Dedifferentiated amniotic fluid mesenchymal stem cell (primary cell): ENCODE results near the gene EYS.
"Not testable (repeated sequence)": the region's sequence is repeated elsewhere in the genome, so short reads cannot be mapped to it uniquely, and the experiment has no call there.

ENCODE experiments used
- DNase-seq: peaks from one replicate; pipeline ENCODE4 v3.0.0-alpha.2; 2016; ENCODE audit errors: extremely low spot score

EYS gene

GRCh38 chr6:65088575-65088974 is 618.5 kb downstream of the EYS start:
- no peak for DNase-seq

DNA sequence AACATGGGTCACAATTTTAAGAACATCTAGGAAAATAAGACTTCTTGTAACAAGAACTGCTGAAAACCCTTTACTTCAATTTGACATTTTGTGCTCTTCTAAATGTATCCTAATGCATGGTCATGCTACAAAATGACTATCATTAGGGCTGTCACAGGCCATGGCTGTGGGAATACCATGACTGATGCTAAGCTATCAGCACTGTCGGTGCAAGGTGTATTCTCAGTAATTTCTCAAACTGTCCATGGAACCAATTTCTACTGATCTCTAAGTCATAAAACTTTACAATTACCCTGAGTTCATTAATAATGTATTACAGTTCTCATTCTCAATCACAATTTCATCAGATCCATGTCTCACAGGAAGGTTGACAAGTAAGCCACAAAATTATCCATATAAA is 625.3 kb downstream of the EYS start:
- DNase-seq, result no peak

GRCh38 chr6:65075705-65076230 is 631.3 kb downstream of the EYS start:
- DNase-seq, result no peak

DNA sequence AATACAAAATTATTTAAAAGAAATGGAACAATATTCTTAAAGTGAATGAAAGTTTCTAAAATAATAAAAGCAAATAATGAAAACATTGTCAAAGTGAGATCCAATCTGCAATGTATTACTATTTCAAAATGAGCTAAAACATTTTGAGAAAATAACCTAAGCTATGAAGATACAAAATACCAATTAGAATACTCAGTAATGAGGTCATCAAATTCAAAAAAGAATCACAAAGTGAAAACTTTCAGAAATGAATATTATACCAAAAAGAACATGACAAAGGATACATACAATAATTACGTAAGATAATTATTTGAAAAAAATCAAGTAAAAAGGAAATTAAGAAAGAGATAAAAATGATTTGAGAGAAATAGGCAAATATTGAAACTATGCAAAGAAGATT is 634.5 kb downstream of the EYS start:
- DNase-seq, result no peak

- DNase-seq, result no peak
Observed at GRCh38 chr6:65071480-65071879, 635.5 kb downstream of the EYS start.

- DNase-seq, result no peak
Observed at GRCh38 chr6:65064844-65065243, 642.2 kb downstream of the EYS start.

DNA sequence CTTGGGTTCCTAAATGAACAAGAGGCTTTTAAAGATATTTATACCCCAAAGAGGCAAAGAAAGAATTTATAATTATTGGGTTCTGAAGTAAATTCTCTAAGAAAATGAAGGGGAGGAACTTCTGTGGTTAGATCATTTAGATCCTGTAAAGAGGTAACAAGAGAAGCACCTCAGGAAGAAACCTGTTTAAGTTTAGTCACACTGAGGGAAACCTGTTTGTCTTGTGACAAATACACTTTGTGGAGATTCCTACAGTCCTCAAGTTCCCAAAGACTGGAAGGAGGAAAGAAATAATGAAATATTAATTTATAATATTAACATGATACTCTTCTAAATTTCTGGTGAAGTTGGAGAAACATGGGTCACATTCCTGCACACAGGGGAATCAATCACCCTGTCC is 647.5 kb downstream of the EYS start:
- no peak for DNase-seq

DNA sequence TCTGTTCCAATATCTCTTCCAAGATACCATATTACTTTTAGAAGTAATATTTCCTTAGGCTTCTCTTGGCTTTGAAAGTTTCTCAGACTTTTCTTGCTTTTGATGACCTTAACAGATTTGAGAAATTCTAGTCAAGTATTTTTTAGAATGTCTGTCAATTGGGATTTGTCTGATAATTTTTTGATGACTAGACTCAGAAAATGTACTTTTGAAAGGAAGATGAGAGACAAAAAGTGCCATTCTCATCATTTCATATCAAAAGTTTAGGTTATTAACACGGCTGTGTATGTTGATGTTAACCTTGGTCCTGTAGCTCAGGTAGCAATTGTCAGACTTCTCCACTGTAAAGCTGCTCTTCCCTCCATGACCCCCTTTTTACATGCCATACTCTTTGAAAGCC is 651.5 kb downstream of the EYS start:
- no peak for DNase-seq

GRCh38 chr6:65052626-65053025 is 654.4 kb downstream of the EYS start:
- DNase-seq, result no peak

- no peak for DNase-seq
Observed at GRCh38 chr6:65045801-65046200, 661.2 kb downstream of the EYS start.

GRCh38 chr6:65014006-65014405 is 693.0 kb downstream of the EYS start:
- DNase-seq, result no peak

- no peak for DNase-seq
Observed at GRCh38 chr6:65006788-65007187, 700.2 kb downstream of the EYS start.

- DNase-seq, result no peak
Observed at GRCh38 chr6:65004283-65004682, 702.7 kb downstream of the EYS start.

- DNase-seq, result not testable (repeated sequence)
Observed at GRCh38 chr6:65002882-65003281, 704.1 kb downstream of the EYS start.

DNA sequence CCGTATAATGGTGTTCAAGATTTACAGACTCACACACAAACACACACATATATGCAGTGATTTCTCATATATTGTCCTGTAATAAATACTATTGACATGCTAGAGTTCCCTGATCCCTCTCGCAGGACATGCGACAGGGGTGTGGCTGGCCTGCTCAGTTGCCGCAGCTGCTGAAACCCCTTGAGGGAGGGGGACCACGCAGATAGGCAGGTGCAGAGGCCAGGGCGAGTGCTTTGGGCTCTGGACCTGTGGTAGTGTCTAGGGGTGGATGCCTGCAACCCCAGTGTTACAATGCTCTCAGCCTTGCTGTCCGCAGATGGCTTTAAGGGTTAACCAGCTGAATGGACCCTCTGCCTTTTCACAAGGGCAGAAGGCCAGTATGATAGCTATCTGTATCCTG is 706.2 kb downstream of the EYS start:
- no peak for DNase-seq

DNA sequence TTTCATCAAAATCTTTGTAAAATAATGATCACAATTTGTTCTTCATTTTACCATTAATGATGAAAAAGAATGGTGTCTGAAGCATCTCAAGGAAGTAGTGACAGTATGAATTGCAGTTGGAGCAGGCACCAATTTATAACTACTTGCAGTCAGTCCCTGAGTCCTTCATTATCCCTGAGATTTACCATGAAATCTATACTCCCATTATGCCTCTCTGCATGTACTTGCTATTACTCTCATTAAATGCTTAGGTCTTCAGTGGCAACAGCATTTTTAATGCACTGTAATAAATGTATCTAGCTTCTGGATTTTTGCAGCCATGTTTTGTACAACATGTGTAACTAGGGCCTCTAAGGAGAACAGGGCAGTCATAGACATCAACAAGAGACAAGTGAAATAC is 708.8 kb downstream of the EYS start:
- DNase-seq, result no peak

- no peak for DNase-seq
Observed at GRCh38 chr6:64996301-64996700, 710.7 kb downstream of the EYS start.

GRCh38 chr6:64990652-64991304 is 716.2 kb downstream of the EYS start:
- no peak for DNase-seq

GRCh38 chr6:64988148-64988547 is 718.9 kb downstream of the EYS start:
- DNase-seq, result no peak

- no peak for DNase-seq
Observed at GRCh38 chr6:64987066-64987465, 720.0 kb downstream of the EYS start.

DNA sequence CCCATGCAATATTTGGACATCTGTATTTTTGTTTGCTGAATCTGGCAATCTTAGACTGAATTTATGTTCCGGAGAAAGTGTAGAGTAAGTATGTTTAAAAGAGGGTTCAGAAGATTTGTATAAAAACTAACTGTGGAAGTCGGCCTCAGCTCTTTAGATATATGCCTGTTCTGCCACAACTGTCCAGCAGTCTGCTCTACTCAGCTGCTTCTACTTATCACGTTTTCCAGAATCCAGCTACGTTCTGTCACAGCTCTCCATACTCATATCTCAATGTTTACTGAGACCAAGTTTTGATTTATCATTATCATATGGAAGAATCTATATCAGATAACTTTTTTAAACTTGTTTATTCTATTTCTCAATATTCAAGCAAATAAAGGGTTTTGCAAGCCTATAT is 721.3 kb downstream of the EYS start:
- no peak for DNase-seq

DNA sequence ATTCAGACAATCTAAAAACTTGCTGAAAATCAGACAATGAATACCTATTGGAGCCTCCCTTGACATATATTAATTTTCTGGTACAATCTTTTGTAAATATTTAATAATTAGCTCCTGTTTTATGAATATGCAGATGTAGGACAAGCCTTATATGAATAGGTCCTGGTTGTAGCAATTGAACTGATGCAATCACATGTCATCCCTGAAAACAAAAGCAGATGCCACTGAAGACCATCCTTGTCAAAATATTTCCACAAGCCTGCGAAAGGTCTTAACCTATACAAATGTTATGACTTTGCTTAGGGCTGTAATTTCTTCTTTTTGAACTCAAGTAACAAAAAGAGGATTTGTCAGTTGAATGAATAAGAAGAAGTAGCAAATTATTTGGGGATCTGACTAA is 722.1 kb downstream of the EYS start:
- DNase-seq, result no peak

DNA sequence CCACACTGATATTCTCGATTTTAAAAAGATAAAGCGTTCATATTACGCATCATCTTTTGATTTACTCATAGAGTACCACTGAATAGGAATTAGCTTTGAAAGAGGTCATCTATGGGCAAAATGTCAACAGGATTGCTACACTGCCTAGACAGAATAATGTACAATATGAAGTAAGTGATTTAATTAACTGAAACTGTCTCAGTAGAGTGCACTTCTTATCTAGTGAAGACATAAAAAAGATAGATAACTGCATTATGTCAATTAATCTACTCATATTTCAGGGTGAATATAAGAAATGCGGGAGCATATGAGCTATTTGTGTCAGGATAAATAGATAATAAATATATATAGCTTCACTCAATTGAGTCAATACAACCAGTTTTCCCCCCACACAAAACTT is 723.9 kb downstream of the EYS start:
- DNase-seq, result no peak

- DNase-seq, result no peak
Observed at GRCh38 chr6:64973142-64973541, 733.9 kb downstream of the EYS start.
